HepG2 (cell line): ENCODE measurements around the gene DNM3. TPM values are rescaled to one million over a fixed set of nuclear protein-coding genes. Genes with fewer than 3 reads are reported as not detected.

ENCODE experiments used
- ATAC-seq: fragments of 200-7000 bp; cut with Tn5 transposase; 3 replicates; pipeline ENCODE4 v1.9.1; 2020; ENCODE audit warnings: mild to moderate bottlenecking, moderate library complexity
- BruUV-seq: library from RNA; stranded (reverse); fragments of 400-500 nt; replicated peaks from 2 replicates; lab custom pipeline; 2021; lab: Mats Ljungman, UMichigan
- CTCF ChIA-PET: fragments of 300-600 bp; formaldehyde crosslinking; extraction: SDS; loops from one replicate; lab custom pipeline; 2021; ENCODE audit warnings: low total read pairs, inconsistent platforms, low intra/inter-chr PET ratio; lab: Yijun Ruan, JAX
- POLR2A ChIA-PET: fragments of 350-600 bp; sonication (Branson Sonifier 250); formaldehyde crosslinking; loops from one replicate; lab custom pipeline; 2020; ENCODE audit warnings: antibody characterized with exemption, inconsistent platforms; lab: Yijun Ruan, JAX
- DNase-seq: peaks from one replicate; pipeline ENCODE4 v3.0.0-alpha.2; 2015; ENCODE audit warnings: low spot score
- FAIRE-seq: peaks from 3 replicates; lab custom pipeline; 2011; peaks lifted over from hg19 to GRCh38; lab: Jason Lieb, UNC
- H2AFZ ChIP-seq: one replicate; pipeline ENCODE4 v1.6.1; 2011; ENCODE audit warnings: low read length, inconsistent platforms
- H3K27ac ChIP-seq: fragments of 300-600 bp; 3 replicates; pipeline ENCODE4 v1.8.0; 2011; ENCODE audit warnings: mixed run types, mild to moderate bottlenecking, mixed read lengths, low read length, inconsistent platforms; ENCODE audit not compliant: insufficient read depth; ENCODE audit errors: extremely low read length
- H3K27me3 ChIP-seq, 2 experiments: fragments of 200-600 bp in 1 of 2; 2 replicates in 1 of 2; 3 replicates in 1 of 2; pipeline versions ENCODE4 v1.6.0 to v1.8.0; 2011; ENCODE audit warnings: low read length in 2 of 2, mild to moderate bottlenecking in 2 of 2, moderate library complexity in 2 of 2, inconsistent platforms in 1 of 2; ENCODE audit not compliant: insufficient read depth in 2 of 2, control insufficient read depth in 1 of 2
- H3K36me3 ChIP-seq, 2 experiments: fragments of 200-600 bp in 1 of 2; replicated peaks in 1 of 2; 2 replicates in 1 of 2; 3 replicates in 1 of 2; pipeline versions ENCODE4 v1.5.1 to v1.8.0; 2011; ENCODE audit warnings: low read length in 2 of 2, inconsistent platforms in 1 of 2; ENCODE audit not compliant: insufficient read depth in 2 of 2, control insufficient read depth in 1 of 2
- H3K4me1 ChIP-seq: 2 replicates; pipeline ENCODE4 v1.5.1; 2012; ENCODE audit warnings: low read length, inconsistent platforms; ENCODE audit not compliant: insufficient read depth
- H3K4me2 ChIP-seq: 2 replicates; pipeline ENCODE4 v1.6.0; 2011; ENCODE audit warnings: low read depth, low read length, inconsistent platforms
- H3K4me3 ChIP-seq, 3 experiments: fragments of 200-600 bp in 1 of 3; sonication (generic), shearing (Covaris generic) in 1 of 3; replicated peaks in 1 of 3; 2 replicates each; pipeline ENCODE4 v1.5.1; 2011 to 2016; ENCODE audit warnings: low read length in 3 of 3, inconsistent platforms in 2 of 3, low read depth in 2 of 3, mild to moderate bottlenecking in 2 of 3, control low read depth in 1 of 3, mixed read lengths in 1 of 3; ENCODE audit not compliant: insufficient read depth in 1 of 3
- H3K79me2 ChIP-seq: one replicate; pipeline ENCODE4 v1.6.1; 2011; ENCODE audit warnings: low read length, inconsistent platforms; ENCODE audit not compliant: insufficient read depth
- H3K9ac ChIP-seq: 2 replicates; pipeline ENCODE4 v1.6.0; 2011; ENCODE audit warnings: mild to moderate bottlenecking, low read depth, low read length, inconsistent platforms; ENCODE audit not compliant: insufficient read depth
- H3K9me3 ChIP-seq: 2 replicates; pipeline ENCODE4 v1.5.1; 2012; ENCODE audit warnings: mild to moderate bottlenecking, low read length
- H4K20me1 ChIP-seq: 2 replicates; pipeline ENCODE4 v1.6.0; 2011; ENCODE audit warnings: inconsistent platforms, mild to moderate bottlenecking, low read length, moderate library complexity; ENCODE audit not compliant: insufficient read depth
- MAF1 ChIP-seq: sonication (generic); formaldehyde crosslinking; IDR thresholded peaks from 2 replicates; pipeline ENCODE4 v1.5.0; 2020; ENCODE audit warnings: missing genetic modification reagents, borderline replicate concordance
- POLR2G ChIP-seq: fragments of 200-400 bp; formaldehyde crosslinking; IDR thresholded peaks from 2 replicates; pipeline ENCODE4 v1.6.1; 2018; ENCODE audit warnings: mild to moderate bottlenecking, low read depth, low read length, moderate library complexity
- PRMT3 ChIP-seq: sonication (generic); formaldehyde crosslinking; IDR thresholded peaks from 2 replicates; pipeline ENCODE4 v1.8.1; 2022; ENCODE audit warnings: low read depth, mild to moderate bottlenecking, moderate library complexity, missing genetic modification reagents, borderline replicate concordance
- SOX13 ChIP-seq, 3 experiments: fragments of 450-650 bp in 1 of 3; sonication (generic) in 1 of 3; formaldehyde crosslinking in 1 of 3; IDR thresholded peaks in 2 of 3; conservative IDR thresholded peaks in 1 of 3; 2 replicates each; pipeline versions ENCODE4 v1.5.0 to v1.6.1; 2016 to 2020; ENCODE audit warnings: antibody characterized with exemption in 1 of 3, mild to moderate bottlenecking in 1 of 3, missing compliant biosample characterization in 1 of 3, missing genetic modification reagents in 1 of 3, moderate library complexity in 1 of 3
- TBX2 ChIP-seq: sonication (generic); formaldehyde crosslinking; IDR thresholded peaks from 2 replicates; pipeline ENCODE4 v1.5.0; 2020; ENCODE audit warnings: missing genetic modification reagents, mild to moderate bottlenecking, borderline replicate concordance
- YEATS2 ChIP-seq: sonication (generic); formaldehyde crosslinking; IDR thresholded peaks from 2 replicates; pipeline ENCODE4 v1.4.0; 2020; ENCODE audit warnings: missing genetic modification reagents, borderline replicate concordance
- ZNF138 ChIP-seq: sonication (generic); formaldehyde crosslinking; IDR thresholded peaks from 2 replicates; pipeline ENCODE4 v1.5.0; 2020; ENCODE audit warnings: mild to moderate bottlenecking, low read depth, missing genetic modification reagents
- ZNF333 ChIP-seq: sonication (generic); formaldehyde crosslinking; IDR thresholded peaks from 2 replicates; pipeline ENCODE4 v1.4.0; 2020; ENCODE audit warnings: mild to moderate bottlenecking, missing genetic modification reagents, borderline replicate concordance
- ZNF34 ChIP-seq: sonication (generic); formaldehyde crosslinking; IDR thresholded peaks from 2 replicates; pipeline ENCODE4 v1.4.0; 2020; ENCODE audit warnings: mild to moderate bottlenecking, missing genetic modification reagents, borderline replicate concordance
- ZNF501 ChIP-seq: sonication (generic); formaldehyde crosslinking; IDR thresholded peaks from 2 replicates; pipeline ENCODE4 v1.5.1; 2020; ENCODE audit warnings: mild to moderate bottlenecking, moderate library complexity, missing genetic modification reagents
- ZNF569 ChIP-seq: sonication (generic); formaldehyde crosslinking; IDR thresholded peaks from 2 replicates; pipeline ENCODE4 v1.5.0; 2020; ENCODE audit warnings: mild to moderate bottlenecking, missing genetic modification reagents, moderate library complexity, borderline replicate concordance
- ZNF772 ChIP-seq: sonication (generic); formaldehyde crosslinking; IDR thresholded peaks from 2 replicates; pipeline ENCODE4 v1.5.0; 2020; ENCODE audit warnings: mild to moderate bottlenecking, missing genetic modification reagents
- WGBS: methylation state at CpG from one replicate; pipeline ENCODE4 v1.1.6; 2017; ENCODE audit warnings: low lambda C conversion rate; 5-methylcytosine and 5-hydroxymethylcytosine counted together
- in situ Hi-C: cut with HindIII; loops from 2 replicates; pipeline ENCODE4 v1.10.0; 2017; ENCODE audit warnings: low pct_unique_long_range_greater_than_20kb; ENCODE audit not compliant: extremely low pct_ligation_motif_present
- intact Hi-C: fragments of 100-400 bp; cut with micrococcal nuclease; formaldehyde crosslinking; loops from one replicate; pipeline ENCODE4 v1.10.0; 2022; ENCODE audit not compliant: unreplicated experiment
- polyA plus RNA-seq, 8 experiments: library from polyadenylated mRNA; depleted of rRNA in 3 of 8; stranded (reverse) in 7 of 8; unstranded in 1 of 8; fragments of >200 nt; fragmentation: Illumina TruSeq in 4 of 8; extraction: Trizol in 4 of 8; gene quantifications; 2 replicates each; pipeline versions ENCODE4 v1.2.1 to v1.2.3, GENCODE V29; 2011 to 2016; ENCODE audit warnings: low read depth in 4 of 8, missing spikeins in 1 of 8, mixed read lengths in 1 of 8; ENCODE audit not compliant: insufficient read depth in 1 of 8
- total RNA-seq, 5 experiments: library from RNA; depleted of rRNA; stranded (reverse); fragments of >200 nt; fragmentation: Illumina TruSeq; extraction: Trizol; gene quantifications; 2 replicates each; pipeline ENCODE4 v1.2.3, GENCODE V29; 2016; ENCODE audit warnings: low read depth in 1 of 5
- TF ChIP-seq, protein P1 (sequence below): IDR thresholded peaks from 2 replicates; pipeline ENCODE4 v1.6.1; 2018; ENCODE audit warnings: missing genetic modification reagents, mild to moderate bottlenecking, missing compliant biosample characterization
- TF ChIP-seq, protein P2 (sequence below): sonication (generic); formaldehyde crosslinking; IDR thresholded peaks from 2 replicates; pipeline ENCODE4 v1.9.0; 2021; ENCODE audit warnings: missing genetic modification reagents, borderline replicate concordance

DNM3 gene
- total and polyA plus RNA-seq, 2 of the 13 experiments (the other 11 are each of a cell fraction or from before 2014, with no cell fraction given): 0.05 TPM; not detected in 1

DNA sequence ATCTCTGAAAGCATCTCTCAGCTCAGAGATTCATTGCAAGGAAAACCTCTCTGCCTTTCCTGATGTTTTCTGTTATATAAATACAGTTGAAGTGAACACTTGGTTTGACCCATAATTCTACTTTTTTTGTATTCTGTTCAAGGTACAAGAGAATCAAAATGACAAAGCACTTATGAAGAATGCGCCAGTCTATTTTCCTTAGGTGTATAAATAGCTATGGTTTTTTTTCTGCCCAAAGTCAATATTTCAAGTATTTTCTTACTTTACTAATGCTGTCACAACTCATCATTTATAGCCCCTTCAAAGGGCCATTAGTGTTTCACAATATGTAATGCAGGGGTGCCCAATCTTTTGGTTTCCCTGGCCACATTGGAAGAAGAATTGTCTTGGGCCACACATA is 436.7 kb downstream of the DNM3 start:
- H2AFZ ChIP-seq: no peak overlapping the region
- ATAC-seq (no peak), FAIRE-seq (no peak), DNase-seq (no peak)
- H3K27ac ChIP-seq: no peak overlapping the region
- no peaks in the 10 kb centered on the region for H3K4me1 ChIP-seq
- in situ Hi-C loops: no loop called here
- no peak overlapping the region for H3K4me3 ChIP-seq
- no peak for TF ChIP-seq YEATS2 (CRISPR knock-in tag)
- TF ChIP-seq SOX13 (IDR thresholded peaks at IDR 0.05): no peak
- TF ChIP-seq SOX13 (CRISPR knock-in tag; conservative IDR thresholded peaks at IDR 0.05 in 1 of 2, IDR thresholded peaks at IDR 0.05 in 1 of 2): no peak
- TF ChIP-seq, protein P1, sequence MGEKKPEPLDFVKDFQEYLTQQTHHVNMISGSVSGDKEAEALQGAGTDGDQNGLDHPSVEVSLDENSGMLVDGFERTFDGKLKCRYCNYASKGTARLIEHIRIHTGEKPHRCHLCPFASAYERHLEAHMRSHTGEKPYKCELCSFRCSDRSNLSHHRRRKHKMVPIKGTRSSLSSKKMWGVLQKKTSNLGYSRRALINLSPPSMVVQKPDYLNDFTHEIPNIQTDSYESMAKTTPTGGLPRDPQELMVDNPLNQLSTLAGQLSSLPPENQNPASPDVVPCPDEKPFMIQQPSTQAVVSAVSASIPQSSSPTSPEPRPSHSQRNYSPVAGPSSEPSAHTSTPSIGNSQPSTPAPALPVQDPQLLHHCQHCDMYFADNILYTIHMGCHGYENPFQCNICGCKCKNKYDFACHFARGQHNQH (CRISPR knock-in tag): no peak
- TF ChIP-seq ZNF138 (CRISPR knock-in tag): no peak
- TF ChIP-seq PRMT3 (CRISPR knock-in tag): no peak
- no peak for TF ChIP-seq TBX2 (CRISPR knock-in tag)
- TF ChIP-seq ZNF772 (CRISPR knock-in tag): no peak
- TF ChIP-seq ZNF501 (CRISPR knock-in tag): no peak
- TF ChIP-seq ZNF333 (CRISPR knock-in tag): no peak
- no peak for TF ChIP-seq ZNF34 (CRISPR knock-in tag)
- TF ChIP-seq, protein P2, sequence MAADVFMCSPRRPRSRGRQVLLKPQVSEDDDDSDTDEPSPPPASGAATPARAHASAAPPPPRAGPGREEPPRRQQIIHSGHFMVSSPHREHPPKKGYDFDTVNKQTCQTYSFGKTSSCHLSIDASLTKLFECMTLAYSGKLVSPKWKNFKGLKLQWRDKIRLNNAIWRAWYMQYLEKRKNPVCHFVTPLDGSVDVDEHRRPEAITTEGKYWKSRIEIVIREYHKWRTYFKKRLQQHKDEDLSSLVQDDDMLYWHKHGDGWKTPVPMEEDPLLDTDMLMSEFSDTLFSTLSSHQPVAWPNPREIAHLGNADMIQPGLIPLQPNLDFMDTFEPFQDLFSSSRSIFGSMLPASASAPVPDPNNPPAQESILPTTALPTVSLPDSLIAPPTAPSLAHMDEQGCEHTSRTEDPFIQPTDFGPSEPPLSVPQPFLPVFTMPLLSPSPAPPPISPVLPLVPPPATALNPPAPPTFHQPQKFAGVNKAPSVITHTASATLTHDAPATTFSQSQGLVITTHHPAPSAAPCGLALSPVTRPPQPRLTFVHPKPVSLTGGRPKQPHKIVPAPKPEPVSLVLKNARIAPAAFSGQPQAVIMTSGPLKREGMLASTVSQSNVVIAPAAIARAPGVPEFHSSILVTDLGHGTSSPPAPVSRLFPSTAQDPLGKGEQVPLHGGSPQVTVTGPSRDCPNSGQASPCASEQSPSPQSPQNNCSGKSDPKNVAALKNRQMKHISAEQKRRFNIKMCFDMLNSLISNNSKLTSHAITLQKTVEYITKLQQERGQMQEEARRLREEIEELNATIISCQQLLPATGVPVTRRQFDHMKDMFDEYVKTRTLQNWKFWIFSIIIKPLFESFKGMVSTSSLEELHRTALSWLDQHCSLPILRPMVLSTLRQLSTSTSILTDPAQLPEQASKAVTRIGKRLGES: no peak
- no peak for TF ChIP-seq POLR2G
- TF ChIP-seq ZNF569 (CRISPR knock-in tag): no peak
- no peak for TF ChIP-seq MAF1
- no TSS peak for BruUV-seq
- no peak overlapping the region for H3K4me2 ChIP-seq
- no peaks in the 10 kb centered on the region for H3K36me3 ChIP-seq
- no peak overlapping the region for H3K9ac ChIP-seq
- WGBS: 75% methylated on average over 1 of the region's 1 CpG
- H4K20me1 ChIP-seq: no peaks in the 10 kb centered on the region
- no peaks in the 10 kb centered on the region for H3K79me2 ChIP-seq
- ChIA-PET POLR2A (no interaction called here), CTCF (no interaction called here)
- no peaks in the 10 kb centered on the region for H3K27me3 ChIP-seq
- intact Hi-C loops: no loop called here
- H3K9me3 ChIP-seq: no peaks in the 10 kb centered on the region
